Measurements from ENCODE around the gene P3H1. TPM values are rescaled to one million over a fixed set of nuclear protein-coding genes. Genes with fewer than 3 reads are reported as not detected.
"Not testable (repeated sequence)": the region's sequence is repeated elsewhere in the genome, so short reads cannot be mapped to it uniquely, and the experiment has no call there.

Gene P3H1
- total RNA-seq, 1 experiment from 2014 or later = 18.1 TPM

- Histone ChIP-seq H3K4me1 (ENCODE audit: low read length) (peaks cover 18% of the 10 kb centered on the region), H3K9me3 (ENCODE audit: low read length) (no peaks in the 10 kb centered on the region), H3K9me2 (replicated peaks; ENCODE audit: insufficient read depth, low read length) (no peaks in the 10 kb centered on the region), H3K9ac (ENCODE audit: low read length) (no peak overlapping the region), H3K79me2 (ENCODE audit: low read length) (0 out of 2 replicates have a peak, but pooled peaks cover under 1% of the 10 kb centered on the region), H3K4me3 (ENCODE audit: low read length) (no peak overlapping the region), H3K36me3 (ENCODE audit: insufficient read depth, low read length) (peaks cover 18% of the 10 kb centered on the region; the same call in 1 of the 2 replicates), H3K4me2 (ENCODE audit: low read depth, low read length, poor library complexity, severe bottlenecking) (no peak overlapping the region), H4K20me1 (ENCODE audit: insufficient read depth, low read depth, low read length) (no peaks in the 10 kb centered on the region), H3K27ac (ENCODE audit: low read length) (no peak overlapping the region), H3K27me3 (ENCODE audit: low read length) (no peaks in the 10 kb centered on the region), H2AFZ (ENCODE audit: low read length) (no peak overlapping the region)
- peak; percentile 79 for DNase-seq
Measured at GRCh38 chr1:42756956-42757891, 9.6 kb downstream of the P3H1 start.

GRCh38 chr1:42753070-42753469 is 13.8 kb downstream of the P3H1 start:
- no peaks in the 10 kb centered on the region for H4K20me1 ChIP-seq (ENCODE audit: insufficient read depth, low read depth, low read length)
- H3K9me3 ChIP-seq (ENCODE audit: low read length) = no peaks in the 10 kb centered on the region
- no peak overlapping the region for H2AFZ ChIP-seq (ENCODE audit: low read length)
- no peak overlapping the region for H3K4me2 ChIP-seq (ENCODE audit: low read depth, low read length, poor library complexity, severe bottlenecking)
- no peak overlapping the region for H3K4me3 ChIP-seq (ENCODE audit: low read length)
- no peak overlapping the region for H3K9ac ChIP-seq (ENCODE audit: low read length)
- H3K9me2 ChIP-seq (replicated peaks; ENCODE audit: insufficient read depth, low read length) = no peaks in the 10 kb centered on the region
- no peaks in the 10 kb centered on the region for H3K79me2 ChIP-seq (ENCODE audit: low read length)
- H3K36me3 ChIP-seq (ENCODE audit: insufficient read depth, low read length) = peaks cover 19% of the 10 kb centered on the region; the same call in 1 of the 2 replicates
- no peaks in the 10 kb centered on the region for H3K27me3 ChIP-seq (ENCODE audit: low read length)
- no peak for DNase-seq
- no peak overlapping the region for H3K27ac ChIP-seq (ENCODE audit: low read length)
- H3K4me1 ChIP-seq (ENCODE audit: low read length) = peaks cover 5% of the 10 kb centered on the region; the same call in 1 of the 2 replicates

DNA sequence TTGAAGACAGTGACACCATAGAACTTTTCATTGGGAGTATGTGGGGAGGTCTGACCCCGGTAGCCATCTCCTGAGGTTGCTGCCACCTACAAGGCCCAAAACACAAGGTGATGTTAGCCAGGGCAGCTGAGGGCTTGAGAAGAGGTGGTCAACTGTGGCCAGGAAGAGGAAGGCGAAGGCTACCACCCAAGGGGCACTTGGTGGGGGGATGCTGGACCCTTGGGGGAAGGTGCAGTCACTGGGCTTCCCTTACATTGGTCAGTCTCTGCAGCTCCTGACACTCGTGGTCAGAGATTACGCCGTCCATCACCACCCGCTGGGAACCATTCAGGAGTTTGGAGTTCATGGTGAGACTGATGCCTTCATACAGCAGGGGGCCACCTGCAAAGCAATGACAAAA is 14.5 kb downstream of the P3H1 start:
- H3K9me2 ChIP-seq (replicated peaks; ENCODE audit: insufficient read depth, low read length) = no peaks in the 10 kb centered on the region
- no peaks in the 10 kb centered on the region for H4K20me1 ChIP-seq (ENCODE audit: insufficient read depth, low read depth, low read length)
- H3K36me3 ChIP-seq (ENCODE audit: insufficient read depth, low read length) = peaks cover 17% of the 10 kb centered on the region; the same call in 1 of the 2 replicates

DNA sequence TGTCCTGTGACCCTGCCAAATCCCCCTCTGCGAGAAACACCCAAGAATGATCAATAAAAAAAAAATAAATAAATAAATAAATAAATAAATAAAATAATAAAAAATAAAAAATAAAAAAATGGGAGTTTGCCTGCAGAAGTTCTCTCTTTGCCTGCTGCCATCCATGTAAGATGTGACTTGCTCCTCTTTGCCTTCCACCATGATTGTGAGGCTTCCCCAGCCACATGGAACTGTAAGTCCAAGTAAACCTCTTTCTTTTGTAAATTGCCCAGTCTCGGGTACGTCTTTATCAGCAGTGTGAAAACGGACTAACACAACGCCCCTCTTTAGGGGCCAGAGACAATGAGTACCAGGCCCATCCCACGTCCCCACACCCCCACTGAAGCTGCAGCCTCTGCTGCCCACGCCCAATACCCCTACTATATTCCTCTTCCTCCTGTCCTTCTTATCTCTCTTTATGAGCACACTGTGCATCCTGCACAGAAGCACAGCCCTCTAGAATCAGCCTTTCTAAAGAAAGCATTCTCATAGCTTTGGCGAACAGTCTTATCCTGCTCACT is 15.2 kb downstream of the P3H1 start:
- DNase-seq; H2AFZ ChIP-seq (ENCODE audit: low read length): not testable (repeated sequence)

More for the DNA sequence above, 14.5 kb downstream of the P3H1 start:
- Histone ChIP-seq H3K27ac (ENCODE audit: low read length) (no peak overlapping the region), H3K9me3 (ENCODE audit: low read length) (no peaks in the 10 kb centered on the region), H3K4me1 (ENCODE audit: low read length) (peaks cover 5% of the 10 kb centered on the region; the same call in 1 of the 2 replicates), H2AFZ (ENCODE audit: low read length) (no peak overlapping the region), H3K4me3 (ENCODE audit: low read length) (no peak overlapping the region), H3K79me2 (ENCODE audit: low read length) (no peaks in the 10 kb centered on the region), H3K9ac (ENCODE audit: low read length) (no peak overlapping the region), H3K27me3 (ENCODE audit: low read length) (no peaks in the 10 kb centered on the region), H3K4me2 (ENCODE audit: low read depth, low read length, poor library complexity, severe bottlenecking) (no peak overlapping the region)
- no peak for DNase-seq

DNA sequence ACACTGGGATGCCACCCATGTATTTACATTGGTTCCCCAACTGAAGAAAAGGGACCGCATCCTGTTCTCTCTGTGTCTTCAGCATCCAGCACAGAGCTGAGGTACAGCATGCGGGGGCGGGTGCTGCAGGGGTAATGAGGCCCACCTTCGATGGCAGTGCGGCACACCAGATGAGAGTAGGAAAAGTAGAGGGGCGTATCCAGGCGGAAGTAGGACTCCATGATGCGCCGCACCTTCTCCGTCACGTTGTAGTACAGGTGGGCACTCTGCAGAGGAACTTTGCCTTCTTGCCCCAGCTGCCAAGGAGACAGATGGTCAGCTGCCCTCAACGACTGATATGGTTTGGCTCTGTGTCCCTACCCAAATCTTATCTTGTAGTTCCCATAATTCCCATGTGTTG is 16.8 kb downstream of the P3H1 start:
- H4K20me1 ChIP-seq (ENCODE audit: insufficient read depth, low read depth, low read length) = no peaks in the 10 kb centered on the region
- no peak for DNase-seq
- H3K9ac ChIP-seq (ENCODE audit: low read length) = no peak overlapping the region
- H3K27me3 ChIP-seq (ENCODE audit: low read length) = no peaks in the 10 kb centered on the region
- H3K4me2 ChIP-seq (ENCODE audit: low read depth, low read length, poor library complexity, severe bottlenecking) = no peak overlapping the region
- peaks cover 5% of the 10 kb centered on the region; the same call in 1 of the 2 replicates for H3K4me1 ChIP-seq (ENCODE audit: low read length)
- no peak overlapping the region for H2AFZ ChIP-seq (ENCODE audit: low read length)
- H3K27ac ChIP-seq (ENCODE audit: low read length) = no peak overlapping the region
- no peak overlapping the region for H3K4me3 ChIP-seq (ENCODE audit: low read length)
- no peaks in the 10 kb centered on the region for H3K9me3 ChIP-seq (ENCODE audit: low read length)
- H3K79me2 ChIP-seq (ENCODE audit: low read length) = no peaks in the 10 kb centered on the region
- peaks cover 23% of the 10 kb centered on the region; the same call in 1 of the 2 replicates for H3K36me3 ChIP-seq (ENCODE audit: insufficient read depth, low read length)
- no peaks in the 10 kb centered on the region for H3K9me2 ChIP-seq (replicated peaks; ENCODE audit: insufficient read depth, low read length)

More for the DNA sequence above, 15.2 kb downstream of the P3H1 start:
- H4K20me1 ChIP-seq (ENCODE audit: insufficient read depth, low read depth, low read length); H3K9me3 ChIP-seq (ENCODE audit: low read length); H3K27me3 ChIP-seq (ENCODE audit: low read length); H3K79me2 ChIP-seq (ENCODE audit: low read length); H3K27ac ChIP-seq (ENCODE audit: low read length); H3K4me2 ChIP-seq (ENCODE audit: low read depth, low read length, poor library complexity, severe bottlenecking); H3K9me2 ChIP-seq (replicated peaks; ENCODE audit: insufficient read depth, low read length); H3K9ac ChIP-seq (ENCODE audit: low read length); H3K4me1 ChIP-seq (ENCODE audit: low read length); H3K4me3 ChIP-seq (ENCODE audit: low read length): not testable (repeated sequence)
- H3K36me3 ChIP-seq (ENCODE audit: insufficient read depth, low read length) = peaks cover 17% of the 10 kb centered on the region; the same call in 1 of the 2 replicates

DNA sequence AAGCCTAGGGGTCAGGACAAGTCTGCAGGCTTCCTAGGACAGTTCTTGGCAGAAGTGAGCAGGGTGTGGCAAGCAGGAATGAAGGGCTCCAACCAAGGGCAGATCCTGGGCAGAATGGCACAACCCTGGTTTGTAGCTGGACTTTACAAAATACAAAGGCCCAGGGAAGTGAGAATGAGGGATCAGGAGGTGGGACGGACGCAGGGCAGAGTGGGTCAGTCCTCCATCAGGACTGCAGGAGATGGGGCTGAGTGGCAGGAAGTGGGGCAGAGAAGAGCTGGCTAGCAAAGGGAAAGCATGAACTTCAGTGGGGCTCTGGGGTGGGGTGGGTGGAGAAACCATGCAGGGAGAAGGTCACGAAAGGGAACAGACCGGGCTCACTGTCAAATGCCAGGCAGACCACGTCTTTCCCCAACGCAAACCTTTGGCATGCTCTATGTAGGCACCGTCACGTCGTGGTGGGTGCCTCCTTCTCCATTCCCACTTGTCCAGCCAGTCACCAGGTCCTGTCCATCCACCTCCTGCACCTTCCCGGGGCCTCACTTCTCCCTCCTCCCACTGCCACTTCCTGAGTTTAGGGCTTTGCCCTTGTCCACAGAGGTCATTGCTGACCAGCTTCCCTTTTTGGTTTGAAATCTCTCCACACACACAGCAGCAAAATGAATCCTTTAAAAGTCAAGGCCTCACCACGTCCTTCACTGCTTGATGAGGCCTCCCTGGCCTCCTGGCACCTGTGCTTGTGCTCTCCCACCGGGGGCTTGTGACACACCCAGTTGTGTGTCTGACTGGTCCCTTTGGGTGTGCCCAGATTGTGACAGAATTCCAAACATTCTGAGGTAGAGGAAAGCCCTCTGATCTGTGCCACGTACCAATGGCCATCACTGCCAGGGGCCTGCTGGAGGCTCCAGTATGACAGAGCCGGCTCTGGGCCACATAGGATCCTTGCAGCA is 18.1 kb downstream of the P3H1 start:
- Histone ChIP-seq H3K27me3 (ENCODE audit: low read length) (no peaks in the 10 kb centered on the region), H2AFZ (ENCODE audit: low read length) (no peak overlapping the region), H3K9me3 (ENCODE audit: low read length) (no peaks in the 10 kb centered on the region), H4K20me1 (ENCODE audit: insufficient read depth, low read depth, low read length) (no peaks in the 10 kb centered on the region), H3K79me2 (ENCODE audit: low read length) (no peaks in the 10 kb centered on the region), H3K9me2 (replicated peaks; ENCODE audit: insufficient read depth, low read length) (no peaks in the 10 kb centered on the region), H3K9ac (ENCODE audit: low read length) (no peak overlapping the region), H3K4me2 (ENCODE audit: low read depth, low read length, poor library complexity, severe bottlenecking) (no peak overlapping the region), H3K27ac (ENCODE audit: low read length) (no peak overlapping the region), H3K4me3 (ENCODE audit: low read length) (no peak overlapping the region), H3K36me3 (ENCODE audit: insufficient read depth, low read length) (peaks cover 17% of the 10 kb centered on the region; the same call in 1 of the 2 replicates), H3K4me1 (ENCODE audit: low read length) (peaks cover 5% of the 10 kb centered on the region; the same call in 1 of the 2 replicates)
- DNase-seq = no peak

DNA sequence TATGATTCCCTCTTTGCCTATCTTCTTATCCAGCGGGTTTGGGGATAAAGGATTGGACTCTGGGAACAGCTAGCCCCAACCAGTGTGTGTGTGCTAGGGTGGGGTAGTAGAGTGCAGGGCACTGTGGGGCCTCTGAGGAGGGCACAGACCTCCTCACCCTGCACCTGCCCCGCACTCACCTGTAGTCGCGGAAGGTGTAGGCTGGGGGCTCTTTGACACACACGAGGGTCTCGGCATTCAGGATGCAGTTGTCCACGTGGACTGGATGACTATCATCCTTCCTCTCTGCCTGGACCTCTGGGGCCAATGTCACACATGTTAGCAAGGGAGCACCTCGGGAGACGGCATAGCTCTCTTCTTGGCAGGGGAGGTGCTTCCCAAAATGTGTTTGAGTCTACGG is 18.8 kb downstream of the P3H1 start:
- Histone ChIP-seq H3K27me3 (ENCODE audit: low read length) (no peaks in the 10 kb centered on the region), H3K4me2 (ENCODE audit: low read depth, low read length, poor library complexity, severe bottlenecking) (no peak overlapping the region), H3K36me3 (ENCODE audit: insufficient read depth, low read length) (peaks cover 14% of the 10 kb centered on the region; the same call in 1 of the 2 replicates), H2AFZ (ENCODE audit: low read length) (no peak overlapping the region), H3K79me2 (ENCODE audit: low read length) (no peaks in the 10 kb centered on the region), H4K20me1 (ENCODE audit: insufficient read depth, low read depth, low read length) (no peaks in the 10 kb centered on the region), H3K9me3 (ENCODE audit: low read length) (no peaks in the 10 kb centered on the region), H3K27ac (ENCODE audit: low read length) (no peak overlapping the region), H3K4me3 (ENCODE audit: low read length) (no peak overlapping the region), H3K9me2 (replicated peaks; ENCODE audit: insufficient read depth, low read length) (no peaks in the 10 kb centered on the region), H3K4me1 (ENCODE audit: low read length) (peaks cover under 1% of the 10 kb centered on the region; the same call in 1 of the 2 replicates), H3K9ac (ENCODE audit: low read length) (no peak overlapping the region)
- DNase-seq = no peak
